C4-2B (cell line): ENCODE data around the gene TDRD3.

Source experiments
- H3K27ac ChIP-seq: fragments of 450-650 bp; 2 replicates; pipeline ENCODE4 v1.5.1; 2017
- CTCF ChIP-seq: fragments of 450-650 bp; conservative IDR thresholded peaks from 2 replicates; pipeline ENCODE4 v1.5.1; 2017; ENCODE audit warnings: mild to moderate bottlenecking
- ZFX ChIP-seq: fragments of 450-650 bp; IDR thresholded peaks from 2 replicates; pipeline ENCODE4 v1.6.1; 2017

TDRD3 gene

GRCh38 chr13:60433505-60433904 lies 36.5 kb downstream of the TDRD3 start:
- no peak overlapping the region for H3K27ac ChIP-seq
- TF ChIP-seq CTCF, result no peak
- no peak for TF ChIP-seq ZFX

- H3K27ac ChIP-seq, result no peak overlapping the region
- TF ChIP-seq CTCF (no peak), ZFX (no peak)
These were observed 38.8 kb downstream of the TDRD3 start for GRCh38 chr13:60435762-60436374.

GRCh38 chr13:60439201-60439600 lies 42.2 kb downstream of the TDRD3 start:
- H3K27ac ChIP-seq, result no peak overlapping the region
- TF ChIP-seq CTCF, result no peak
- TF ChIP-seq ZFX, result no peak

GRCh38 chr13:60441761-60442160 lies 44.7 kb downstream of the TDRD3 start:
- H3K27ac ChIP-seq, result no peak overlapping the region
- TF ChIP-seq CTCF (no peak), ZFX (no peak)

GRCh38 chr13:60448907-60449510 lies 52.0 kb downstream of the TDRD3 start:
- no peak overlapping the region for H3K27ac ChIP-seq
- TF ChIP-seq CTCF (peak; percentile 77), ZFX (no peak)

- no peak for TF ChIP-seq CTCF
- no peak for TF ChIP-seq ZFX
- H3K27ac ChIP-seq, result no peak overlapping the region
These were observed 56.5 kb downstream of the TDRD3 start for GRCh38 chr13:60453490-60453889.

- TF ChIP-seq CTCF (no peak), ZFX (no peak)
- no peak overlapping the region for H3K27ac ChIP-seq
These were observed 57.4 kb downstream of the TDRD3 start for GRCh38 chr13:60454425-60454824.
